Type B pancreatic cell (in vitro differentiated cells): ENCODE data around the gene ZFX. TPM values are rescaled to one million over a fixed set of nuclear protein-coding genes. Genes with fewer than 3 reads are reported as not detected.

Experiments used
- DNase-seq: peaks from one replicate; pipeline ENCODE4 v3.0.0; 2021; ENCODE audit warnings: mixed read lengths; ENCODE audit not compliant: unreplicated experiment; ENCODE audit errors: extremely low spot score
- H3K27ac Mint-ChIP-seq: 2 replicates; pipeline ENCODE4 v1.8.0; 2021; ENCODE audit warnings: mild to moderate bottlenecking, mixed read lengths
- H3K27me3 Mint-ChIP-seq: 2 replicates; pipeline ENCODE4 v1.8.0; 2021; ENCODE audit warnings: mixed read lengths
- H3K36me3 Mint-ChIP-seq: 2 replicates; pipeline ENCODE4 v1.8.0; 2021; ENCODE audit warnings: mixed read lengths
- H3K4me1 Mint-ChIP-seq: one replicate; pipeline ENCODE4 v1.8.0; 2021; ENCODE audit warnings: mixed read lengths; ENCODE audit not compliant: unreplicated experiment
- H3K4me3 Mint-ChIP-seq: 2 replicates; pipeline ENCODE4 v1.8.0; 2021; ENCODE audit warnings: mild to moderate bottlenecking, mixed read lengths
- H3K9me3 Mint-ChIP-seq: 2 replicates; pipeline ENCODE4 v1.8.0; 2021; ENCODE audit warnings: mixed read lengths
- CTCF ChIP-seq: fragments of 200-600 bp; sonication (generic); conservative IDR thresholded peaks from 2 replicates; pipeline ENCODE4 v1.5.0; 2021; ENCODE audit warnings: antibody characterized with exemption, mild to moderate bottlenecking
- total RNA-seq: library from RNA; stranded (reverse); gene quantifications from 2 replicates; pipeline ENCODE4 v1.2.1, GENCODE V29; 2021; ENCODE audit warnings: low replicate concordance

ZFX gene
- total RNA-seq, 1 donor from 2014 or later, result 79.7 TPM

DNA sequence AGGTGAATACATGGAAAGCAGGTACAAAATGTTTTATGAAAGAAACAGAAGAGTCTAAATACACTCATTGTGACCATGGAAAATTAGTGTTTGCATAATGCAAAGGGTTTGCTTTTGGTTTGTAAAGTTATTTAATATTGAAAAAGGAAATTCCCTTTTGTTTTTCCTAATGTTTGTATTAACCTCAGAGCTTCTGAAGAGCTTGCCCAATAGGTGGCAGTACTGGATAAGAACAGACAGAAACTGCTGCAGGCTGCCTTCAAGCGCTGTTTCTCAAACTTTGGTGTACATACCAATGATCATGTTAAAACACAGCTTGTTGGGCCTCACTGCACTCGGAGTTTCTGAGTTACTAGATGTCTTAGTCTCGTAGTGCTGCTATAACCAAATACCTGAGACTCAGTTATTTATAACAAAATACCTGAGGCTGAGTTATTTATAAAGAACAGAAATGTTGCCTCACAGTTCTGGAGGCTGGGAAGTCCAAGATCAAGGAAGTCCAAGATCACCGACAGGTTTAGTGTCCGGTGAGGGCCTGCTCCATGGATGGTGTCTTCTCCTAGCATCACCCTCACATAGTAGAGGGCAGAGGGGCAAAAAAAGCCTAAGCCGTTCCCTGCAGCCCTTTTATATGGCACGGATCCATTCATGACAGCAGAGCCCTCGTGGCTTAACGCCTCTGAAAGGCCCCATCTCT, 110.2 kb downstream of the ZFX start:
- peak; percentile 81 for TF ChIP-seq CTCF
- Mint-ChIP-seq H3K4me1 (peaks cover 11% of the 10 kb centered on the region), H3K27me3 (peaks cover 6% of the 10 kb centered on the region), H3K27ac (no peak overlapping the region), H3K9me3 (no peaks in the 10 kb centered on the region), H3K4me3 (no peak overlapping the region), H3K36me3 (no peaks in the 10 kb centered on the region)
- DNase-seq, result no peak

- no peaks in the 10 kb centered on the region for H3K9me3 Mint-ChIP-seq
- H3K27ac Mint-ChIP-seq, result no peak overlapping the region
- H3K36me3 Mint-ChIP-seq, result no peaks in the 10 kb centered on the region
- no peak for TF ChIP-seq CTCF
- H3K4me1 Mint-ChIP-seq, result peaks cover 11% of the 10 kb centered on the region
- no peak for DNase-seq
- peaks cover 6% of the 10 kb centered on the region for H3K27me3 Mint-ChIP-seq
- H3K4me3 Mint-ChIP-seq, result no peak overlapping the region
Measured at GRCh38 chrX:24260842-24261550, 111.5 kb downstream of the ZFX start.

DNA sequence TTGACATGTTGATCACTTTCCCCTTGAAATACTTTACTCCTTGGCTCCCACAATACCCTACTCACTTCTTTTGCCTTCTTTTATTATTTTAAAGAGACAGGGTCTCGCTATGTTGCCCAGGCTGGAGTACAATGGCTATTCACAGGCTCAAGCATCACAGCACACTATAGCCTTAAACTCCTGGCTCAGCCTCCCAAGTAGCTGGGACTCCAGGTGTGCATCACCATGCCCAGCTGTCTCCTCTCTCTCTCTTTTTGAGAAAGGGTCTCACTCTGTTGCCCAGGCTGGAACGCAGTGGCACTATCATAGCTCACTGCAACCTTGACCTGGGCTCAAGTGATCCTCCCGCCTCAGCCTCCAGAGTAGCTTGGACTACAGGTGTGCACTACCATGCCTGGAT, 112.8 kb downstream of the ZFX start:
- peaks cover 11% of the 10 kb centered on the region for H3K4me1 Mint-ChIP-seq
- H3K27ac Mint-ChIP-seq, result no peak overlapping the region
- H3K27me3 Mint-ChIP-seq, result peaks cover 6% of the 10 kb centered on the region
- no peaks in the 10 kb centered on the region for H3K9me3 Mint-ChIP-seq
- DNase-seq, result no peak
- no peak for TF ChIP-seq CTCF
- H3K4me3 Mint-ChIP-seq, result no peak overlapping the region
- H3K36me3 Mint-ChIP-seq, result no peaks in the 10 kb centered on the region

- Mint-ChIP-seq H3K4me3 (no peak overlapping the region), H3K9me3 (no peaks in the 10 kb centered on the region), H3K36me3 (no peaks in the 10 kb centered on the region), H3K27me3 (peaks cover 9% of the 10 kb centered on the region), H3K27ac (no peak overlapping the region), H3K4me1 (peaks cover 11% of the 10 kb centered on the region)
- DNase-seq, result no peak
- TF ChIP-seq CTCF, result no peak
Measured at GRCh38 chrX:24264383-24264782, 114.9 kb downstream of the ZFX start.

Other genes starting within 250 kb of the ZFX start
- 45.8 and 78.2 TPM in 2 replicates for gene APOO, start 241.8 kb upstream of the ZFX start, total RNA-seq
- gene CXorf58, start 241.7 kb upstream of the ZFX start, total RNA-seq, result 0.40 TPM in 1 of 2 replicates, not detected in the other
- gene KLHL15, start 122.5 kb upstream of the ZFX start, total RNA-seq, result 12.0 and 17.6 TPM in 2 replicates
- 368 and 418 TPM in 2 replicates for gene EIF2S3, start 94.8 kb upstream of the ZFX start, total RNA-seq
- not detected in 2 replicates for gene SUPT20HL2, start 164.3 kb downstream of the ZFX start, total RNA-seq
- gene SUPT20HL1, start 210.9 kb downstream of the ZFX start, total RNA-seq, result not detected in 2 replicates